LoVo (cell line): Measurements from ENCODE around the gene CBFA2T3.

Source experiments
- DNase-seq: peaks from one replicate; pipeline ENCODE4 v3.0.0-alpha.2; 2016; ENCODE audit warnings: low spot score

CBFA2T3 gene

GRCh38 chr16:88839026-88839529, 137.9 kb downstream of the CBFA2T3 start:
- no peak for DNase-seq

DNA sequence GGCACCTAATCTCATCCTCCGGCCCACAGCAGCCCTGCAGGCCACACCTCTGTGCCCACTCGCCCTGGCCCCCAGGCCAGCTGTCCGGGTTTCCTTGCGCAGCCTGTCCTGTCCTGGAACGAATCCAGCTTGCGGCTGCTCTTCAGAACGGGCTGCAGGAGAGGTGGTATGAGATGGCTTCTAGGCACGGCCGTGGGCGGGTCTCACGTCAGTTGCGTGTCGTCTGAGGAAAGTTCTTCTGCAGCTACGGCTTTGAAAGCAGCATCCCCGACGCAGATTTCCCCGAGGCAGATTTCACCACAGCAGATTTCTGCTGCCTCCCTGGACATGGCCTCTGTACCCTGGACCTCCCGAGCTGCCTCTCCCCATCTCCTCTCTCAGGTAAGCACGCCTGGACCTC, 138.4 kb downstream of the CBFA2T3 start:
- DNase-seq: no peak

- no peak for DNase-seq
Measured at GRCh38 chr16:88837806-88838205, 139.2 kb downstream of the CBFA2T3 start.

GRCh38 chr16:88836791-88837190, 140.2 kb downstream of the CBFA2T3 start:
- no peak for DNase-seq

GRCh38 chr16:88835818-88836217, 141.2 kb downstream of the CBFA2T3 start:
- no peak for DNase-seq

DNA sequence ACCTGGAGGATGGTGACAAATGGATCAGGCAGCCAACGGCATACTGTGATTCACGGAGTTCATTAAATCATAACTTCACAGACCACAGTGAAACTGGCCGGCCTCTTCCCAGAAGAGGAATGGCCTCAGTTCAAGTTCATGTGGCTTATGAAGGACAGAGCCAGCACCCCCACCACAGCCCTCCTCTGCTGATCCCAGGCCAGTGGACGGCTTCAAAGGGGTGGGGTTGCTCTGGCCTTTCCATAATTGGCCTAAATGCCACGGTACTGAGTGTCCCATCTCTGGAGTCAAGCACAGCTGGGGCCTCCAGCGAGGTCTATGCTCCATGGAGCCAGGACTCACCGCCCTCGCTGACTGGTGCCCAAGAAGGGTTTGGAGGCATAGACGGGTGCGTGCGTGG, 141.6 kb downstream of the CBFA2T3 start:
- no peak for DNase-seq

DNA sequence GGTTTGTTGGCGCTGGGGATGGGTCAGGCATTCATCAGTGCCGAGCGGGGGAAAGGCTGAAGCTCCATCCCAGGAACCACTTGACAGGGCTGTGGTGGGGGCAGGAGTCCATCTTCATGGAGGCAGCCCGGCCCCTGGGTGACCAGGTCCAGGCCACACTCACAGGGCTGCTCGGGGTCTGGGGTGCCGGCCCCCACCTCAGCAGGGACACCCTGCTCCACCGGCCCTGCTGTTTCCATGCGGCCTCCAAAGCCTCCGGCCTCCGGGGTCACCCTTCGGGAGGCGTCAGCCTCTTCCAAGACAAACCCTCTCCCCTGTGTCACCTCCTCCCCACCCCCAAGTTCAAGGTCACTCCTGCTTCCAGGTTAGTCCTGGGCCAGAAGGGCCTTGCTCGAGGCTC, 142.3 kb downstream of the CBFA2T3 start:
- DNase-seq: no peak

- no peak for DNase-seq
Measured at GRCh38 chr16:88833086-88833485, 143.9 kb downstream of the CBFA2T3 start.

- no peak for DNase-seq
Measured at GRCh38 chr16:88831838-88832237, 145.2 kb downstream of the CBFA2T3 start.

DNA sequence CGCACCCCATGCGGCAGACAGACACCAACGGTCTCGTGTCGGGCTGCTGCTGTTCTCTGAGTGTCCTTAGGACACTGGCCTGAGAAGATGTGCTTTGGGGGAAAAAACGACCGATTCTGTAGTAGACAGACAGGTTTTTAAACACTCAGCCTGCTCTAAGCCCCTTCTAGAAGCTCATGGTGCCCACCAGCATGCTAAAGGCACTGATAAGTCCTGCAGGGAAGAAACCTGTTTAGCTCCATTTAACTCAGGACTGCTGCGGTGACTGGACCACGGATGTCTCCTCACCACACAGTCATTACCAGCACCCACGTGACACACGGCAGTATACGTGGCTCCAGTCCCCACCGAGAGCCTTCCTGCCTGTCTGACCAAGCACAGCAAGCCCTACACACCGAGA, 146.2 kb downstream of the CBFA2T3 start:
- DNase-seq: no peak

GRCh38 chr16:88830258-88830657, 146.7 kb downstream of the CBFA2T3 start:
- DNase-seq: no peak

DNA sequence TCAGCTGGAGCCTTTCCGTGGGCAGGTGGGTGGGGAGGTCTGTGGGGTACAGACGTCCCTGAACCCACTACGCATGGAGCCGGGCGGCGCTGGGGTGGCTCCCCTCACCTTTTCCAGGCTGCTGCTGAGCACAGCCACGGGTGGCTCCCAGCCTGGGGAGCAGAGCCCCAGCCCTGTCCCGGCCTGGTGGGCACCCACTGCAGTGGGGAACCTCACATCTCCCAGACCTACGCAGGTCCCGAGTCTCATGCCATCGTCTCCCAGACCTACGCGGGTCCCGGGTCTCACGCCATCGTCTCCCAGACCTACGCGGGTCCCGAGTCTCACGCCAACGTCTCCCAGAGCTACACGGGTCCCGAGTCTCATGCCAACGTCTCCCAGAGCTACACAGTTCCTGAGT, 148.3 kb downstream of the CBFA2T3 start:
- DNase-seq: no peak

GRCh38 chr16:88827727-88828126, 149.3 kb downstream of the CBFA2T3 start:
- no peak for DNase-seq

- DNase-seq: no peak
Measured at GRCh38 chr16:88826070-88826840, 150.8 kb downstream of the CBFA2T3 start.

DNA sequence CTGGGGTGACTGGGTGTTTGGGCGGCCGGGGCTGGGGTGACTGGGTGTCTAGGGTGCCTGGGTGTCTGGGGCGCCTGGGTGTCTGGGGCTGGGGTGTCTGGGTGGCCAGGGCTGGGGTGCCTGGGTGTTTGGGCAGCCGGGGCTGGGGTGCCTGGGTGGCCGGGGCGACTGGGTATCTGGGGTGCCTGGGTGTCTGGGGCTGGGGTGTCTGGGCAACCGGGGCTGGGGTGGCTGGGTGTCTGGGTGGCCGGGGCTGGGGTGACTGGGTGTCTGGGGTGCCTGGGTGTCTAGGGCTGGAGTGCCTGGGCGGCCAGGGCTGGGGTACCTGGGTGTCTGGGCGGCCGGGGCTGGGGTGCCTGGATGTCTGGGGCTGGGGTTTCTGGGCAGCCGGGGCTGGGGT, 151.9 kb downstream of the CBFA2T3 start:
- no peak for DNase-seq
